NAMALWA (cell line): ENCODE data around the gene TUBGCP3.

Source experiments
- DNase-seq: peaks from one replicate; pipeline ENCODE4 v3.0.0-alpha.2; 2015; ENCODE audit warnings: low spot score

Gene TUBGCP3

GRCh38 chr13:112453207-112453829 is 134.6 kb downstream of the TUBGCP3 start:
- DNase-seq: no peak

- DNase-seq: no peak
These were observed 135.4 kb downstream of the TUBGCP3 start for GRCh38 chr13:112452380-112453206.

GRCh38 chr13:112451512-112452379 is 136.2 kb downstream of the TUBGCP3 start:
- no peak for DNase-seq

GRCh38 chr13:112450904-112451240 is 137.1 kb downstream of the TUBGCP3 start:
- DNase-seq: no peak

- DNase-seq: no peak
These were observed 137.6 kb downstream of the TUBGCP3 start for GRCh38 chr13:112450118-112450903.

GRCh38 chr13:112449545-112449930 is 138.4 kb downstream of the TUBGCP3 start:
- no peak for DNase-seq

GRCh38 chr13:112448621-112449544 is 139.1 kb downstream of the TUBGCP3 start:
- no peak for DNase-seq

GRCh38 chr13:112447761-112448603 is 140.0 kb downstream of the TUBGCP3 start:
- no peak for DNase-seq

- DNase-seq: no peak
These were observed 140.6 kb downstream of the TUBGCP3 start for GRCh38 chr13:112447306-112447705.

- DNase-seq: no peak
These were observed 141.1 kb downstream of the TUBGCP3 start for GRCh38 chr13:112446867-112447266.

GRCh38 chr13:112446347-112446861 is 141.5 kb downstream of the TUBGCP3 start:
- no peak for DNase-seq

GRCh38 chr13:112445411-112446271 is 142.3 kb downstream of the TUBGCP3 start:
- DNase-seq: no peak

GRCh38 chr13:112444416-112445399 is 143.2 kb downstream of the TUBGCP3 start:
- DNase-seq: no peak

- DNase-seq: peak; percentile 73
These were observed 144.0 kb downstream of the TUBGCP3 start for GRCh38 chr13:112443995-112444311.

- DNase-seq: peak; percentile 29
These were observed 144.6 kb downstream of the TUBGCP3 start for GRCh38 chr13:112443191-112443994.

GRCh38 chr13:112442483-112443090 is 145.4 kb downstream of the TUBGCP3 start:
- DNase-seq: no peak
